GM18505 (cell line): ENCODE measurements around the gene C19orf25.
"Not testable (repeated sequence)": the region's sequence is repeated elsewhere in the genome, so short reads cannot be mapped to it uniquely, and the experiment has no call there.

Source experiments
- ATAC-seq: cut with Tn5 transposase; IDR thresholded peaks from one replicate; pipeline ENCODE4 v1.9.1; 2021; ENCODE audit not compliant: unreplicated experiment
- POLR2A ChIP-seq: IDR thresholded peaks from 4 replicates; pipeline ENCODE4 v1.6.1; 2011; ENCODE audit warnings: borderline replicate concordance; ENCODE audit not compliant: insufficient read depth, insufficient read length; ENCODE audit errors: extremely low read depth

C19orf25 gene

GRCh38 chr19:1520203-1520780 lies 41.3 kb upstream of the C19orf25 start:
- ATAC-seq, result no peak
- no peak for TF ChIP-seq POLR2A

GRCh38 chr19:1519802-1520201 lies 40.8 kb upstream of the C19orf25 start:
- not testable (repeated sequence) for ATAC-seq

GRCh38 chr19:1518471-1518870 lies 39.5 kb upstream of the C19orf25 start:
- no peak for ATAC-seq
- TF ChIP-seq POLR2A, result no peak

GRCh38 chr19:1516395-1516753 lies 37.4 kb upstream of the C19orf25 start:
- ATAC-seq, result no peak
- no peak for TF ChIP-seq POLR2A

GRCh38 chr19:1514986-1515721 lies 36.1 kb upstream of the C19orf25 start:
- no peak for ATAC-seq

GRCh38 chr19:1514295-1514661 lies 35.3 kb upstream of the C19orf25 start:
- no peak for TF ChIP-seq POLR2A
- ATAC-seq, result no peak

More at GRCh38 chr19:1514986-1515721, 36.1 kb upstream of the C19orf25 start:
- TF ChIP-seq POLR2A, result no peak

- TF ChIP-seq POLR2A, result no peak
- no peak for ATAC-seq
Measured at GRCh38 chr19:1513499-1514294, 34.7 kb upstream of the C19orf25 start.

- TF ChIP-seq POLR2A, result peak; percentile 42
- no peak for ATAC-seq
Measured at GRCh38 chr19:1512671-1513498, 33.9 kb upstream of the C19orf25 start, which contains the start of gene ADAMTSL5. ADAMTSL5 (minus strand) TSS chr19:1513019; CDS start chr19:1510943, 2,076 bp downstream.

GRCh38 chr19:1511318-1512317 lies 32.6 kb upstream of the C19orf25 start:
- TF ChIP-seq POLR2A, result no peak
- no peak for ATAC-seq

- no peak for ATAC-seq
- TF ChIP-seq POLR2A, result no peak
Measured at GRCh38 chr19:1510807-1511206, 31.8 kb upstream of the C19orf25 start.

- ATAC-seq, result no peak
- no peak for TF ChIP-seq POLR2A
Measured at GRCh38 chr19:1510442-1510806, 31.4 kb upstream of the C19orf25 start.

GRCh38 chr19:1509602-1510441 lies 30.8 kb upstream of the C19orf25 start:
- no peak for ATAC-seq
- no peak for TF ChIP-seq POLR2A

- no peak for TF ChIP-seq POLR2A
- ATAC-seq, result no peak
Measured at GRCh38 chr19:1508507-1508856, 29.5 kb upstream of the C19orf25 start.
